Stimulated activated naive CD4-positive, alpha-beta T cell treated with Interleukin-2 at 50 U/mL for 16 hours (primary cell): ENCODE results near the gene ZFP36L1.

Experiments
- DNase-seq: peaks from one replicate; lab custom pipeline; 2025; lab: John Stamatoyannopoulos, UW

Gene ZFP36L1

DNA sequence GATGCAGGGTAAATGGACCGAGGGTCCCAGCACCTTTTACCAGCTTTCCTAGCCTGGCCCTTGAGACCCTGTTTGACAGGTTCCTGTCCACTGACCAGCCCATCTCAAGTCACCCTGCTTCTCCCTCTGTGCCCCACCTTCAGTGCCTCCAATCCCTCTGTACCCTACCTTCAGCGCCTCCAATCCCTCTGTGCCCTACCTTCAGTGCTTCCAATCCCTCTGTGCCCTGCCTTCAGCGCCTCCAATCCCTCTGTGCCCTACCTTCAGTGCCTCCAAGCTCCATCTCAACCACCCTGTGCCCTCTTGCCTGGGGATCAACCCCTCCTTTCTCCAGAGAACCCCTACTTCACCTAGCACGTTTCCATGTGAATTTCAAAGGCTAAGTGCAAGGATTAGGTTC lies 54.3 kb downstream of the ZFP36L1 start:
- no peak for DNase-seq
